HepG2 (cell line): ENCODE data around the gene PRKAR1A. TPM values are rescaled to one million over a fixed set of nuclear protein-coding genes. Genes with fewer than 3 reads are reported as not detected.

ENCODE experiments used
- ATAC-seq: fragments of 200-7000 bp; cut with Tn5 transposase; 3 replicates; pipeline ENCODE4 v1.9.1; 2020; ENCODE audit warnings: mild to moderate bottlenecking, moderate library complexity
- BruUV-seq: library from RNA; stranded (reverse); fragments of 400-500 nt; replicated peaks from 2 replicates; lab custom pipeline; 2021; lab: Mats Ljungman, UMichigan
- CTCF ChIA-PET: fragments of 300-600 bp; formaldehyde crosslinking; extraction: SDS; loops from one replicate; lab custom pipeline; 2021; ENCODE audit warnings: low total read pairs, inconsistent platforms, low intra/inter-chr PET ratio; lab: Yijun Ruan, JAX
- POLR2A ChIA-PET: fragments of 350-600 bp; sonication (Branson Sonifier 250); formaldehyde crosslinking; loops from one replicate; lab custom pipeline; 2020; ENCODE audit warnings: antibody characterized with exemption, inconsistent platforms; lab: Yijun Ruan, JAX
- DNase-seq: peaks from one replicate; pipeline ENCODE4 v3.0.0-alpha.2; 2015; ENCODE audit warnings: low spot score
- FAIRE-seq: peaks from 3 replicates; lab custom pipeline; 2011; peaks lifted over from hg19 to GRCh38; lab: Jason Lieb, UNC
- H2AFZ ChIP-seq: one replicate; pipeline ENCODE4 v1.6.1; 2011; ENCODE audit warnings: low read length, inconsistent platforms
- H3K27ac ChIP-seq: fragments of 300-600 bp; 3 replicates; pipeline ENCODE4 v1.8.0; 2011; ENCODE audit warnings: mixed run types, mild to moderate bottlenecking, mixed read lengths, low read length, inconsistent platforms; ENCODE audit not compliant: insufficient read depth; ENCODE audit errors: extremely low read length
- H3K27me3 ChIP-seq, 2 experiments: fragments of 200-600 bp in 1 of 2; 2 replicates in 1 of 2; 3 replicates in 1 of 2; pipeline versions ENCODE4 v1.6.0 to v1.8.0; 2011; ENCODE audit warnings: low read length in 2 of 2, mild to moderate bottlenecking in 2 of 2, moderate library complexity in 2 of 2, inconsistent platforms in 1 of 2; ENCODE audit not compliant: insufficient read depth in 2 of 2, control insufficient read depth in 1 of 2
- H3K36me3 ChIP-seq, 2 experiments: fragments of 200-600 bp in 1 of 2; replicated peaks in 1 of 2; 2 replicates in 1 of 2; 3 replicates in 1 of 2; pipeline versions ENCODE4 v1.5.1 to v1.8.0; 2011; ENCODE audit warnings: low read length in 2 of 2, inconsistent platforms in 1 of 2; ENCODE audit not compliant: insufficient read depth in 2 of 2, control insufficient read depth in 1 of 2
- H3K4me1 ChIP-seq: 2 replicates; pipeline ENCODE4 v1.5.1; 2012; ENCODE audit warnings: low read length, inconsistent platforms; ENCODE audit not compliant: insufficient read depth
- H3K4me2 ChIP-seq: 2 replicates; pipeline ENCODE4 v1.6.0; 2011; ENCODE audit warnings: low read depth, low read length, inconsistent platforms
- H3K4me3 ChIP-seq, 3 experiments: fragments of 200-600 bp in 1 of 3; sonication (generic), shearing (Covaris generic) in 1 of 3; replicated peaks in 1 of 3; 2 replicates each; pipeline ENCODE4 v1.5.1; 2011 to 2016; ENCODE audit warnings: low read length in 3 of 3, inconsistent platforms in 2 of 3, low read depth in 2 of 3, mild to moderate bottlenecking in 2 of 3, control low read depth in 1 of 3, mixed read lengths in 1 of 3; ENCODE audit not compliant: insufficient read depth in 1 of 3
- H3K79me2 ChIP-seq: one replicate; pipeline ENCODE4 v1.6.1; 2011; ENCODE audit warnings: low read length, inconsistent platforms; ENCODE audit not compliant: insufficient read depth
- H3K9ac ChIP-seq: 2 replicates; pipeline ENCODE4 v1.6.0; 2011; ENCODE audit warnings: mild to moderate bottlenecking, low read depth, low read length, inconsistent platforms; ENCODE audit not compliant: insufficient read depth
- H3K9me3 ChIP-seq: 2 replicates; pipeline ENCODE4 v1.5.1; 2012; ENCODE audit warnings: mild to moderate bottlenecking, low read length
- H4K20me1 ChIP-seq: 2 replicates; pipeline ENCODE4 v1.6.0; 2011; ENCODE audit warnings: inconsistent platforms, mild to moderate bottlenecking, low read length, moderate library complexity; ENCODE audit not compliant: insufficient read depth
- AKAP8 ChIP-seq: sonication (generic); formaldehyde crosslinking; IDR thresholded peaks from 2 replicates; pipeline ENCODE4 v1.5.1; 2020; ENCODE audit warnings: mild to moderate bottlenecking, missing genetic modification reagents
- BRCA1 ChIP-seq: sonication (generic); formaldehyde crosslinking; IDR thresholded peaks from 2 replicates; pipeline ENCODE4 v1.4.0; 2020; ENCODE audit warnings: missing genetic modification reagents
- HCFC1 ChIP-seq: fragments of 150-350 bp; IDR thresholded peaks from 2 replicates; pipeline ENCODE4 v1.6.1; 2014; ENCODE audit warnings: low read depth, low read length
- HDAC6 ChIP-seq: fragments of 200-600 bp; sonication (generic); IDR thresholded peaks from 2 replicates; pipeline ENCODE4 v1.7.0; 2017; ENCODE audit warnings: mild to moderate bottlenecking, antibody characterized with exemption, low read length, low read depth
- HOXA9 ChIP-seq: sonication (generic); formaldehyde crosslinking; IDR thresholded peaks from 2 replicates; pipeline ENCODE4 v1.8.1; 2022; ENCODE audit warnings: missing genetic modification reagents, mild to moderate bottlenecking, moderate library complexity, borderline replicate concordance
- MNT ChIP-seq: fragments of 450-650 bp; IDR thresholded peaks from 2 replicates; pipeline ENCODE4 v1.6.1; 2016
- RXRB ChIP-seq: IDR thresholded peaks from 2 replicates; pipeline ENCODE4 v1.6.1; 2016; ENCODE audit warnings: borderline replicate concordance, missing genetic modification reagents, missing compliant biosample characterization
- SETDB1 ChIP-seq: sonication (generic); formaldehyde crosslinking; IDR thresholded peaks from 2 replicates; pipeline ENCODE4 v1.5.1; 2020; ENCODE audit warnings: missing genetic modification reagents, mild to moderate bottlenecking, borderline replicate concordance
- SOX5 ChIP-seq: IDR thresholded peaks from 2 replicates; pipeline ENCODE4 v1.6.1; 2016; ENCODE audit warnings: borderline replicate concordance
- THYN1 ChIP-seq: sonication (generic); formaldehyde crosslinking; IDR thresholded peaks from 2 replicates; pipeline ENCODE4 v1.8.1; 2023; ENCODE audit warnings: low read depth, mild to moderate bottlenecking, moderate library complexity, missing genetic modification reagents, borderline replicate concordance
- ZFP36 ChIP-seq: fragments of 150-350 bp; IDR thresholded peaks from 2 replicates; pipeline ENCODE4 v1.6.1; 2018; ENCODE audit warnings: borderline replicate concordance, low read length, low read depth; ENCODE audit not compliant: partially characterized antibody
- ZNF281 ChIP-seq: sonication (generic); formaldehyde crosslinking; IDR thresholded peaks from 2 replicates; pipeline ENCODE4 v1.4.0; 2020; ENCODE audit warnings: missing genetic modification reagents, borderline replicate concordance
- ZNF468 ChIP-seq: sonication (generic); formaldehyde crosslinking; IDR thresholded peaks from 2 replicates; pipeline ENCODE4 v1.8.0; 2022; ENCODE audit warnings: mild to moderate bottlenecking, moderate library complexity, missing genetic modification reagents
- WGBS: methylation state at CpG from one replicate; pipeline ENCODE4 v1.1.6; 2017; ENCODE audit warnings: low lambda C conversion rate; 5-methylcytosine and 5-hydroxymethylcytosine counted together
- in situ Hi-C: cut with HindIII; loops from 2 replicates; pipeline ENCODE4 v1.10.0; 2017; ENCODE audit warnings: low pct_unique_long_range_greater_than_20kb; ENCODE audit not compliant: extremely low pct_ligation_motif_present
- intact Hi-C: fragments of 100-400 bp; cut with micrococcal nuclease; formaldehyde crosslinking; loops from one replicate; pipeline ENCODE4 v1.10.0; 2022; ENCODE audit not compliant: unreplicated experiment
- polyA plus RNA-seq, 8 experiments: library from polyadenylated mRNA; depleted of rRNA in 3 of 8; stranded (reverse) in 7 of 8; unstranded in 1 of 8; fragments of >200 nt; fragmentation: Illumina TruSeq in 4 of 8; extraction: Trizol in 4 of 8; gene quantifications; 2 replicates each; pipeline versions ENCODE4 v1.2.1 to v1.2.3, GENCODE V29; 2011 to 2016; ENCODE audit warnings: low read depth in 4 of 8, missing spikeins in 1 of 8, mixed read lengths in 1 of 8; ENCODE audit not compliant: insufficient read depth in 1 of 8
- total RNA-seq, 5 experiments: library from RNA; depleted of rRNA; stranded (reverse); fragments of >200 nt; fragmentation: Illumina TruSeq; extraction: Trizol; gene quantifications; 2 replicates each; pipeline ENCODE4 v1.2.3, GENCODE V29; 2016; ENCODE audit warnings: low read depth in 1 of 5
- TF ChIP-seq, protein P1 (sequence below): sonication (generic); formaldehyde crosslinking; IDR thresholded peaks from 2 replicates; pipeline ENCODE4 v1.5.0; 2020; ENCODE audit warnings: missing genetic modification reagents

Gene PRKAR1A
- total and polyA plus RNA-seq, 2 of the 13 experiments (the other 11 are each of a cell fraction or from before 2014, with no cell fraction given): 265 to 266 TPM

GRCh38 chr17:68564415-68565111 lies 52.3 kb downstream of the PRKAR1A start:
- POLR2A ChIA-PET: no interaction called here
- no TSS peak for BruUV-seq
- Histone ChIP-seq H3K27ac (no peak overlapping the region), H4K20me1 (no peaks in the 10 kb centered on the region), H2AFZ (no peak overlapping the region), H3K9me3 (no peaks in the 10 kb centered on the region), H3K4me1 (peaks cover 17% of the 10 kb centered on the region), H3K79me2 (no peaks in the 10 kb centered on the region), H3K36me3 (no peaks in the 10 kb centered on the region), H3K9ac (no peak overlapping the region), H3K27me3 (no peaks in the 10 kb centered on the region), H3K4me3 (no peak overlapping the region), H3K4me2 (no peak overlapping the region)
- 97% methylated on average over 8 of the region's 8 CpGs for WGBS
- TF ChIP-seq, protein P1, sequence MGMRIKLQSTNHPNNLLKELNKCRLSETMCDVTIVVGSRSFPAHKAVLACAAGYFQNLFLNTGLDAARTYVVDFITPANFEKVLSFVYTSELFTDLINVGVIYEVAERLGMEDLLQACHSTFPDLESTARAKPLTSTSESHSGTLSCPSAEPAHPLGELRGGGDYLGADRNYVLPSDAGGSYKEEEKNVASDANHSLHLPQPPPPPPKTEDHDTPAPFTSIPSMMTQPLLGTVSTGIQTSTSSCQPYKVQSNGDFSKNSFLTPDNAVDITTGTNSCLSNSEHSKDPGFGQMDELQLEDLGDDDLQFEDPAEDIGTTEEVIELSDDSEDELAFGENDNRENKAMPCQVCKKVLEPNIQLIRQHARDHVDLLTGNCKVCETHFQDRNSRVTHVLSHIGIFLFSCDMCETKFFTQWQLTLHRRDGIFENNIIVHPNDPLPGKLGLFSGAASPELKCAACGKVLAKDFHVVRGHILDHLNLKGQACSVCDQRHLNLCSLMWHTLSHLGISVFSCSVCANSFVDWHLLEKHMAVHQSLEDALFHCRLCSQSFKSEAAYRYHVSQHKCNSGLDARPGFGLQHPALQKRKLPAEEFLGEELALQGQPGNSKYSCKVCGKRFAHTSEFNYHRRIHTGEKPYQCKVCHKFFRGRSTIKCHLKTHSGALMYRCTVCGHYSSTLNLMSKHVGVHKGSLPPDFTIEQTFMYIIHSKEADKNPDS (CRISPR knock-in tag): no peak
- no peak for TF ChIP-seq ZNF468
- TF ChIP-seq HDAC6: no peak
- no peak for TF ChIP-seq THYN1 (CRISPR knock-in tag)
- TF ChIP-seq ZNF281 (CRISPR knock-in tag): no peak
- TF ChIP-seq AKAP8: no peak
- TF ChIP-seq BRCA1: no peak
- no peak for TF ChIP-seq HCFC1
- TF ChIP-seq SETDB1: no peak
- TF ChIP-seq RXRB (CRISPR knock-in tag): no peak
- no peak for TF ChIP-seq MNT
- no peak for TF ChIP-seq HOXA9
- TF ChIP-seq SOX5 (CRISPR knock-in tag): no peak
- no peak for TF ChIP-seq ZFP36
- FAIRE-seq (no peak), ATAC-seq (no peak), DNase-seq (no peak)
- in situ Hi-C loops: no loop called here
- intact Hi-C loops: no loop called here
- CTCF ChIA-PET: no interaction called here
